Pericardium fibroblast (primary cell): ENCODE measurements around the gene SPINK14. TPM values are rescaled to one million over a fixed set of nuclear protein-coding genes. Genes with fewer than 3 reads are reported as not detected.

ENCODE experiments used
- total RNA-seq: library from RNA; depleted of rRNA; stranded (reverse); fragments of >200 nt; gene quantifications from 2 replicates; pipeline ENCODE4 v1.2.3, GENCODE V29; 2015

SPINK14 gene, protein sequence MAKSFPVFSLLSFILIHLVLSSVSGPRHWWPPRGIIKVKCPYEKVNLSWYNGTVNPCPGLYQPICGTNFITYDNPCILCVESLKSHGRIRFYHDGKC
- not detected in 2 replicates for total RNA-seq

DNA sequence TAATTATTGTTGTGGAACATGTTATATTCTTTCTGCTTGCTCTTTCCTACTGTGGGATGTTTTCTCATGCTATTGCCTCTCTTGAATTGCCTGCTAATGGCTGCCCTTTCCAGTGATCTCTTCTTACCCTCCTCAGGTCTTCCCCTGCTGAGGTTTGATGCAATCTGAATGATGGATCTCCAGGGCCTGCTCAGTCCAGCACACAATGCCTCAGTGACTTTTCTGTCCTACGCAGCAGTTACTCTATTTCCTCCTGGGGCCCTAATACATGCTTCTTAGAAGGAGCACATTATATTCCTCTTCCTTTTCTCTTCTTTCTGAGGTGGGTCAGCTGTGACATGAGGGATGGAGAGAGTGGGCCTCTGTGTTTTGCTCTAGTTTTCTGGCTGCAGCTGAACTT lies at the start of gene SPINK14:
Gene SPINK14, plus strand, starts transcription at position 301 of the 400 bp plus-strand sequence. CDS start 1,187 bp downstream, outside the sequence.

DNA sequence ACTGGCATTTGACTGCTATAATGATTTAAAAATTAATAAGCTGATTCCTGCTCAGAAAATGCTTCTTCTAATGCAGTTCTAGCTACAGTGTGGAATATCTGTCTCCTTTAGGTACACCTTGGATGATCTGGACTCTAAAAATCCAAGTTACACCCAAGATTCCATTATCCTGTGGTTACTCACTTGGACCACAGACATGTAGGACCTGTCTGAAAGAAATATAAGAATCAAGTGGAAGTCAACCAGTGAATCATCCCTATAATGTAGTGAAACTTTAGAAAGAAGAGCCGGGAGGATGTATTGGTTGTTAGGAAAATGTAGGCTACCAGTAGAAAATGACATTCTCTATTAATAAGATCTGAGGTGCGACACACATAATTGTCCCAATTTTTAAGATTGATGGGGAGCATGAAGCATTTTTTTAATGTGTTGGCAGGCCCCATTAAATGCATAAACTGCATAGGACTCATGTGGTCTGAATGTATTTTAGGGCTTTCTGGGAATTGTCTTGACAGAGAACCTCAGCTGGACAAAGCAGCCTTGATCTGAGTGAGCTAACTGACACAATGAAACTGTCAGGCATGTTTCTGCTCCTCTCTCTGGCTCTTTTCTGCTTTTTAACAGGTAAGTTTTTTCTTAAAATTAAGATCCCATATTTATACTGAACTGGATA lies 34.3 kb downstream of the SPINK14 start, which contains the start of gene SPINK6:
Gene SPINK6, plus strand, starts transcription at position 512 of the 673 bp plus-strand sequence. Its CDS starts 55 bp downstream, at position 567.

Other genes with a start within 250 kb of the SPINK14 start
- gene SPINK5, start 104.6 kb upstream of the SPINK14 start, total RNA-seq = not detected in 2 replicates
- gene SPINK6, start 34.5 kb downstream of the SPINK14 start, total RNA-seq = not detected in 2 replicates
- gene MARCOL, start 70.0 kb downstream of the SPINK14 start, total RNA-seq = not detected in 2 replicates
- not detected in 2 replicates for gene SPINK13, start 100.2 kb downstream of the SPINK14 start, total RNA-seq
- not detected in 2 replicates for gene SPINK7, start 143.9 kb downstream of the SPINK14 start, total RNA-seq
- not detected in 2 replicates for gene SPINK9, start 167.0 kb downstream of the SPINK14 start, total RNA-seq
- 28.0 and 34.5 TPM in 2 replicates for gene FBXO38, start 215.4 kb downstream of the SPINK14 start, total RNA-seq